Pancreas (tissue), 10 donors: ENCODE measurements around the gene NAP1L4. TPM values are rescaled to one million over a fixed set of nuclear protein-coding genes. Genes with fewer than 3 reads are reported as not detected.

Experiments
- ATAC-seq, 4 donors: fragments of 200-7000 bp; cut with Tn5 transposase; one replicate each; pipeline versions ENCODE4 v1.8.0 to v1.9.1; 2020; ENCODE audit warnings: mild to moderate bottlenecking in 4 of 4, moderate library complexity in 4 of 4
- DNase-seq, 6 donors: peaks; one replicate each; pipeline ENCODE4 v3.0.0-alpha.2; 2020
- FAIRE-seq: peaks from 2 replicates; lab custom pipeline; 2012; peaks lifted over from hg19 to GRCh38; lab: Jason Lieb, UNC
- H3K27ac ChIP-seq, 4 donors: fragments of 200-600 bp; sonication (generic); 1 replicate in 3 of 4; 2 replicates in 1 of 4; pipeline versions ENCODE4 v1.5.0 to v1.8.0; 2020
- H3K27me3 ChIP-seq, 4 donors: fragments of 200-600 bp; one replicate each; pipeline ENCODE4 v1.8.0; 2021
- H3K36me3 ChIP-seq, 3 donors: fragments of 200-600 bp; sonication (generic) in 1 of 3; one replicate each; pipeline versions ENCODE4 v1.5.0 to v1.8.0; 2020 to 2021
- H3K4me1 ChIP-seq, 3 donors: fragments of 200-600 bp; one replicate each; pipeline ENCODE4 v1.8.0; 2021
- H3K4me3 ChIP-seq, 4 donors: fragments of 200-600 bp; sonication (generic) in 2 of 4; one replicate each; pipeline versions ENCODE4 v1.5.0 to v1.8.0; 2020 to 2021
- H3K9me3 ChIP-seq, 4 donors: fragments of 200-600 bp; one replicate each; pipeline ENCODE4 v1.8.0; 2021
- CTCF ChIP-seq, 4 donors: fragments of 200-600 bp; sonication (generic) in 3 of 4; IDR thresholded peaks; one replicate each; pipeline versions ENCODE4 v1.5.0 to v1.8.0; 2021; ENCODE audit warnings: antibody characterized with exemption in 4 of 4
- WGBS, 2 donors: extraction: QIAGEN DNeasy Blood & Tissue Kit; methylation state at CpG; one replicate each; pipeline ENCODE4 v1.1.7; 2013; 5-methylcytosine and 5-hydroxymethylcytosine counted together
- intact Hi-C, 3 donors: fragments of 100-400 bp; cut with DNase I; formaldehyde crosslinking; loops; one replicate each; pipeline versions ENCODE4 v1.11.1 to v1.14.2; 2022
- polyA plus RNA-seq, 2 donors: library from polyadenylated mRNA; stranded (reverse); fragments of 200-250 nt; gene quantifications; one replicate each; pipeline ENCODE4 v1.2.3, GENCODE V29; 2013
- total RNA-seq, 6 donors: library from RNA; stranded (reverse); fragmentation: NEBNext Ultra II Directional in 4 of 6; extraction: Animal tissue kit (Norgen Biotek cat#: 25700) in 4 of 6; gene quantifications; one replicate each; pipeline versions ENCODE4 v1.2.1 to v1.2.4, GENCODE V29; 2021 to 2023
- donor health status: healthy with polysubstance abuse.
- donor health status: DM: no; HTN: no; CAD: no; lungs with moderate emphysema.
- donor health status: DM: no; HTN: no; CAD: no.
- donor health status: control.
- donor health status: control.
- donor health status: Bipolar disorder and iron deficiency.
- donor health status: DM: yes; HTN: yes; CAD: no.
- donor health status: DM: no; HTN: no; CAD: no.
- donor health status: DM: no; HTN: no; CAD: no.
- donor health status: DM: yes; HTN: yes; CAD: no.

Gene NAP1L4
- total and polyA plus RNA-seq, 8 donors, result 29.3 to 67.4 (median 41.0) TPM

- Histone ChIP-seq H3K9me3 (no peaks in the 10 kb centered on the region), H3K4me1 (no peaks in the 10 kb centered on the region), H3K36me3 (peaks cover 0 to 56% (median 22%) of the 10 kb centered on the region in 3 donors), H3K27me3 (no peaks in the 10 kb centered on the region), H3K4me3 (no peak overlapping the region), H3K27ac (no peak overlapping the region)
- peak in 1 of 6 donors; percentile 66 for DNase-seq
- ATAC-seq, result no peak
- TF ChIP-seq CTCF (IDR thresholded peaks at IDR 0.05), result no peak
- no peak for FAIRE-seq
- 92 to 95% methylated on average over 31 of the region's 31 CpGs for WGBS, 2 donors
- intact Hi-C loops, result no loop called here
Observed at GRCh38 chr11:3011891-3012885, 20.1 kb upstream of the NAP1L4 start.

DNA sequence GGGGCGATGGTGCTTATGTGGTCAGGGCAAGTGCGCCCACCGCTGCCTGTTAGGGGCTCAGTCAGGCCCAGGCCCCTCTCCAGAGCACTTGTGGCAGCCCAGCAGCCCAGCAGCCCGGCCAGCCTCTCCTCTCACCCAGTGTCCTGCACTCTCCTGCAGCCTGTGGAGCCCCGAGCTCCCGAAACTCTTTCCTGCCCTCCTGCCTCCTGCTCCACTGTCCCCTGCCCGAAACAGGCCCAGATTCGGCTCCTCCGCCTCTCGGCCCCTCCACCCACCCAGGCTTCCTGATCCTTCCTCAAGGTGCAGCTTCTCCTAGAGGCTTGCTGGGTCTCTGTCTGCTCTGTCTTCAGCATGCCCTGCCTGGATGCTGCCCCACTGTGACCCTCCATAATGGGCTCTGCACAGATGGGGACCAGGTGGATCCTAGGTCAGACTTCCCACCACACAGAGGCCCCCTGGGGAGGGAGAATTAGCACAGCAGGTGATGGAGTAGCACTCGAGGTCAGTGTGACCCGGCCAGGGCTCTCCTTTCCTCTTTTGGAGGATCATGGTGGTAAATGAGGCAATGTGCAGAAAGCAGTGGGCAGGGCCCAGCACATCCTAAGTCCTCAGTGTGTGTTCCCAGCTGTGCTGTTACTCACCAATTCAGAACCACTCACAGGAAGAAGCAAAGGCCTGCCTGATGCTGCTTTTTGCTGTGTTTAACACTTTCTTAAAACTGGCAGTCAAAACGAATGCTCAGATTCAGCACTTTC, 18.6 kb upstream of the NAP1L4 start:
- Histone ChIP-seq H3K36me3 (peaks cover 0 to 45% (median 9%) of the 10 kb centered on the region in 3 donors), H3K27me3 (no peaks in the 10 kb centered on the region), H3K27ac (no peak overlapping the region), H3K4me1 (no peaks in the 10 kb centered on the region), H3K4me3 (no peak overlapping the region), H3K9me3 (no peaks in the 10 kb centered on the region)
- no peak for TF ChIP-seq CTCF (IDR thresholded peaks at IDR 0.05)
- DNase-seq (peak in 1 of 6 donors; percentile 49), FAIRE-seq (no peak), ATAC-seq (peak in 1 of 4 donors; percentile 33)
- intact Hi-C loops, result no loop called here
- 84 to 87% methylated on average over 13 of the region's 13 CpGs for WGBS, 2 donors

DNA sequence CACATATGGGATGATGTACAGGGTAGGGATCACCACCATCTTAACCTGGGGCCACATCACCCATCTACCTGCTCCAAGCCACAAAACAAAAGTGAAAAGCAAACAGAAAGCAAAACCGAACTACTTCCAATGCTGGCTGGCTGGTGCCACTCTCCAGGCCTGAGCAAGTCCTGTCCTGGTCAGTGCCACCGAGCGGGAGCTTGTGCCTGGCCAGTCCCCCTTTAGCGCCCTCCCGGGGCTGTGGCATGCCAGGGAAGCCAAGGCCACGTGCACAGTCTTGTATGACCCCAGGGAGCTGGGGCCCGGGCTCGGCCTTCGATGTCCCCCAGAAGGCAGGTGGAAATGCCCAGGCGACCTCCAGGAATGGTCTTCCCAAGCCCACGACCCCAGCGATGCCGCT, 17.9 kb upstream of the NAP1L4 start:
- H3K27me3 ChIP-seq, result no peaks in the 10 kb centered on the region
- H3K4me3 ChIP-seq, result no peak overlapping the region
- peaks cover 0 to 42% (median 3%) of the 10 kb centered on the region in 3 donors for H3K36me3 ChIP-seq
- WGBS, 2 donors, result 87% methylated on average over 13 of the region's 13 CpGs
- FAIRE-seq (no peak), ATAC-seq (no peak), DNase-seq (peak in 1 of 6 donors; percentile 61)
- H3K4me1 ChIP-seq, result no peaks in the 10 kb centered on the region
- H3K27ac ChIP-seq, result no peak overlapping the region
- no peaks in the 10 kb centered on the region for H3K9me3 ChIP-seq
- TF ChIP-seq CTCF (IDR thresholded peaks at IDR 0.05), result no peak
- intact Hi-C loops, result no loop called here

DNA sequence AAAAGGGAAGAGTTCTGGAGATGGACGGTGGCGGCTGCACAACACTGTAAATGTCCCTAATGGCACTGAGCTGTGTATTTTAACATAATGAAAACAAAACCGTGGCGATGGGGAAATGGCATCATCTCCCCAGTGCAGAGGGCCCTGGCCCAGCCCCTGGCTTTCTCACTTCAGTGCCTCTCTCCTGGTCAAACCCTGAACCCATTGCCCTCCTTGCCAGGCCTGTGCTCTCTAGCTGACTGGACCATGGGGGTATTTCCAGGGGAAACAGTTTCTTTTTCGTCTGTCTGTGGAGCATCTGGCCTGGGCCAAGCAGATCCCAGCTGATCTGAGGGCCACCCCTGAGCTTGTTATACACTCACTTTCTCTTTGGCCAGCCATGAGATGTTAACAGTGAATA, 17.4 kb upstream of the NAP1L4 start:
- H3K4me1 ChIP-seq, result no peaks in the 10 kb centered on the region
- H3K36me3 ChIP-seq, result peaks cover 0 to 40% (median 3%) of the 10 kb centered on the region in 3 donors
- H3K27me3 ChIP-seq, result no peaks in the 10 kb centered on the region
- H3K27ac ChIP-seq, result no peak overlapping the region
- peak in 2 of 6 donors; percentile 21 to 36 for DNase-seq
- TF ChIP-seq CTCF (IDR thresholded peaks at IDR 0.05), result no peak
- H3K4me3 ChIP-seq, result no peak overlapping the region
- ATAC-seq, result no peak
- no peak for FAIRE-seq
- no peaks in the 10 kb centered on the region for H3K9me3 ChIP-seq
- WGBS, 2 donors, result 74 to 79% methylated on average over 5 of the region's 5 CpGs
- intact Hi-C loops, result no loop called here
